NCI-H82 treated with DMSO at 0.1 percent for 48 hours (cell line): ENCODE measurements around the gene RASGRF1.
A peak's percentile ranks its signal among the peaks of the same experiment; 100 is the strongest.
"Not testable (repeated sequence)": the region's sequence is repeated elsewhere in the genome, so short reads cannot be mapped to it uniquely, and the experiment has no call there.

Source experiments
- DNase-seq: peaks from one replicate; lab custom pipeline; 2025; ENCODE audit not compliant: unreplicated experiment; lab: John Stamatoyannopoulos, UW

The RASGRF1 gene

DNA sequence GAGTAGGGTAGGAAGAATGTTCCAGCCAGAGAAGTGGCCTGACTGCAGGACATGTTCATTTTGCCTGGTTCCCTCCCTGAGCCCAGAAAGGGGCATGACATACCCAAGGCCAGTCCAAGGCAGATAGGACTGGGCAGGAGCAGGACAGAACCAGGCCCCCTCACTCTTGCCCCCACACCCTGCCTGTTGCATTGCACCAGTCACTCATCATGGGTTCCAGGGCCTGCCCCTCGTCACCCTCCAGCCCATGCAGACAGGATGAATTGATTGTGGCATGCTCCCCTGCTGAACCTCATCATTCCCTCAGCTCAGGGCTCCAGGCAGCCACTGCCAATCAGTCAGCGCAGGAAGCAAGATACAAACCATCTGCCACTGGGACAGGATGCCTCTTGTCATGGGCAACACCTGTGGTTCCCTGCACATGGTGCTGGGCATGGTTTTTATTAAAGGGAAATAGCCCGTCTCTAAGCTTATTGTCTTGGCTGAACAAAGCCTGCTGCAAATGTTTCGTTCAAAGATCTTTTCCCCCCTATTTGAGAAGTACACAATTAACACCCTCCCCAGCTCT, 48.9 kb downstream of the RASGRF1 start:
- DNase-seq: no peak

DNA sequence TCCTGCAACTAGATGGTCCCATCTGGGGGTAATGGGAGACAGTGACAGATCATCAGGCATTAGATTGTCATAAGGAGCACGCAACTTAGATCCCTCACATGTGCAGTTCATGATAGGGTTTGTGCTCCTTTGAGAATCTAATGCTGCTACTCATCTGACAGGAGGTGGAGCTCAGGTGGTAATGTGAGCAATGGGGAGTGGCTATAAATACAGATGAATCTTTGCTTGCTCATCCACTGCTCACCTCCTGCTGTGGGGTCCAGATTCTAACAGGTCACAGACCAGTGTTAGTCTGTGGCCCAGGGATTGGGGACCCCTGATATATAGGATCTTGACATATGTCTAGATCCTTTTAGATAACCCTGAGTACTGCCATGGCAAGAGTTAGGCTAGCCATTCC, 52.7 kb downstream of the RASGRF1 start:
- DNase-seq: no peak

DNA sequence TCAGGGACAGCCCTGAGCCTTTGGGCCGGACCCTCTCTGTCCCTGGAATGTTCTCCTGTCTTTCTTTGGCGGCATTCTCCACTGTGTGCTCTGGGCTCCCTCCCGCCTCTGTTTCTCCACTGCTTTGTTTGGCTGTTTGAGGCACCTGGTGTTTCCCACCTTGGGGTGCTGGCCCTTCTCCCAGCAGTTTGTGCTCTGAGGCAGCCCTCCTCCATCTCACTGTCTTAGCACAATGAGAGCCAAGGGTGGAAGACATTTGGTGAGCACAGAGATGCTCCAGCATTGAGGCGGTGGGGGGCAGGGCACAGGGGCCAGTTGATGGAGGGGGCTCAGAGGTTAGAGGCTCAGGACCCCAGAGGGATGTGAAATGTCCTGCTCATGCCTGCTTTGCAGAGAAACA, 54.3 kb downstream of the RASGRF1 start:
- DNase-seq: no peak

DNA sequence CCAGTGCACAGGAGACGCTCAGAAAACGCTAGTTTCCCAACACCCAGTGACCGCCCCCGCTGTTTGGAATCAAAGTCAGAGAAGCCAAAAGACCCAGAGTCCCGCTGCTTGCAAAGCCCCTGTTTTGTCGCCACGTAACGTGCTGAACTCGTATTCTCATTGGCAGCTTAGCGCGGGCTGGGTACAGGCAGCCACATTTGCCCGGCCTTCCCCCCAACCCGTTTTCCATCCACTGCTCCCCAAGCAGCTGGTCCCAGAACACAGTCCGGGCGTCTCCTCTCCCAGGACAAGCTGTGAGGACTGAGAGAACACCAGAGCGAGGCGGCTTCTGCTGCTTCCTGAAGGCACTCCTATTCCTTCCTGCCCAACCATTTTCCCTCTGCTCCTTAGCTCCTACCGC, 54.8 kb downstream of the RASGRF1 start:
- DNase-seq: no peak

DNA sequence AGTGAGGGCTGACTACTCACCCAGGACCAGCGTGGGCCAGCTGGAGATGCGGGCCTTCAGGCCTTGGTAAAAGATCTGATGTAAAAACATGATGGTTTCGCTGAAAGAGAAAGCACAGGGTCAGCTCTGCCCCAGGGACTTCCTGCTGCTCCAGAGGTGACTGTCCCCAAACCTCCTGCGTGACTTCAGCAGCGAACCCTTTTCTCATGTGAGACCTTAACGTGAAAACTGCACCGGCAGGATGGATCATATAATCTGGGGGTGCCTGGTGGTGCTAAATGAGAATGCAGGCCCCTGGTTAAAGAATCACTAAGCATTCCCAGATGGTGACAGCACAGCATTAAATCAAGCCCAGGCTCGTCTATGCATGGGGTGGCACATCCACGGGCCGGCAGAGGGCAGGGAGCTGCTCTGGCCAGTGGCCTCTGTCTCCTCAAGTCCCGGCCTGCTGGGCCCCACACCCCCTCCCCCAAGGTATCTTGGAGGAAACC, 55.4 kb downstream of the RASGRF1 start:
- DNase-seq: no peak

DNA sequence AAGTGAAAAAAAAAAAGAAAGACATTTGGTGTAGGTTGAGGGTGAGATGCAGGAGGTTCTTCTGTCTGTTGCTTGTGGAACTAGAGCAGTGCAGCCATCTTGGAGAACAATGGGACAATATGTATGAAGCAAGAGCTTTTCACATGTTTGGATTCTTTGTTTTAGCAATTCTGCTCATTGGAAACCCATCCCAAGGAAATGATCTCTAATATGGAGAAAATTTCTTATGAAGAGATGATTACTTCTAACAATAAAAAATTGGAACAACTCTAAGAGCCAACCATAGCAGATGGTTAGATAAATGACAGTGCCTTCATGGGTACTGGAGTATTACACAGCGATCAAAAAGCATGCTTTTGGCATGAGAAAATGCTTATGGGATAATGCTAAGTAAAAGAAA, 56.3 kb downstream of the RASGRF1 start:
- no peak for DNase-seq

DNA sequence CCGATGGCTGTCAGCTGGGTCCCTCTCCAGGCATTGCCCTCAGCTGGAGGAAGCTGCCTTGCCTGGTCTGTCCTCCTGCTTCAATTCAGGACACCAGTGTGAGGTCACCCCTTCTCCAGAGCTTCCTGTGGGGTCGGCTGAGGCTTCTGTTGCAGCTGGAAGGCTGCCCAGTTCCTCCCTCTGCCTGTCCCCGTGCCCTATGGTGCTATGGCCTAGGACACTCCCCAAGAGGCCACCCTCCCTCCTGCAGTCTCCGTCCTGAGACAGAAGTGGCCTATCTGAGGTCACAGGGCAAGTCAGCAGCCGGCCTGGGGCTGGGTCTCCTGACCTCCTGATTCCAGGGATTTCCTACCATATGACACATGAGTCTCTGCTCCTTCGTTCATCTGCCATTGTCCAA, 57.9 kb downstream of the RASGRF1 start:
- DNase-seq: no peak

DNA sequence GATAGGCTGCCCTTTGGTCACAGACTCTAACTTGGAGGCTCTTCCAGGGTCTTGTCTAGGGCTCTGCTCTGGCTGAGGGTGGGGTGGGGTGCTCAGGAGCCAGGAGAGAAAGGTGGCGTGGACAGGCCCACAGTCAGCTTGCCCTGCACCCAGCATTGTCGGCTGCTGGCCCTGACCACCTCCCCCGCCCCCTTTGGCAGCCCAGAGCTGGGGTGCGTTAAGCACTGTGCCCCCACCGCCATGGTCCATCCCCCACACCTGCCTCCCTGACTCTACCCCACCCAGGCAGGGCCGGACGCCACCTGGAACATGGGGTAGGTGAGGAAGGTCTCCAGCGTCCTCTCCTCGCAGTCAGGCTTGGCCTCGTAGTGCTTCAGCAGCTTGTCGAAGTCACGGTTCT, 58.8 kb downstream of the RASGRF1 start:
- DNase-seq: no peak

DNA sequence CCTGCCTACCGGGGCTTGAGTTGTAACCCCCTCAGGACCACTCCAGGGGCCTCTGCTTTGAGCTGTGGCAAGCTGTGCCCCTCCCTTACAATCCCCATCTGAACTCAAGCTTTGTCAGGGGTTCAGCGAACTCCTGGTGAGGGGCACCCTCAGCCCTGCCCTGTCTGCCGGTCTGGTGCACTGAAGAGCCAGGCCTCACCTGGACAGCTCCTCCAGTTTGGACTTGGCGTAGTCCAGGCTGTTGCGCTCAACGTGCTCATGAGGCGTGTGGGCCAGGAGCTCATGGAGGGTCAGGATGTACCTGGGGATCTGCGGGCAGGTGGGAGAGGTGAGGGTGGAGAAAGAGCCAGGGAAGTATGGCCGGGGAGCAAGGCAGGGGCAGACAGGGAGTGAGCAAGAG, 59.4 kb downstream of the RASGRF1 start:
- no peak for DNase-seq

DNA sequence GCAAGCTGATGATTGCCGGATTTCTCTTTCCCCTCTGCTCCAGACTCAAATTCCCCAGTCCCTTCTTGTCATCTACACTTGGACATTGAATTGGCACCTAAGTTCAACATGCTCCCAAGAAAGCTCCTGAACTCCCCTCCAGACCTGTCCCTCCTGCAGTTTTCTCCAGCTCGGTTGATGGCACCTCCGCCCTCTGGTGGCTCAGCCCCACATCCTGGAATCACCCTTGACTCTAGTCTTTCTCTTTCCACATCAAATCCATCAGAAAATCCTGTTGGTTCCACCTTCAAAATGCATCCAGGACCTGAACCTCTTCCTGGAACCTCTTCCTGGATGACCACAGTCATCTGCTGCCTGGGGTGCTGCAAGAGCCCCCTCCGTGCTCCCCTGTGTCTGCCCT, 60.1 kb downstream of the RASGRF1 start:
- no peak for DNase-seq

DNA sequence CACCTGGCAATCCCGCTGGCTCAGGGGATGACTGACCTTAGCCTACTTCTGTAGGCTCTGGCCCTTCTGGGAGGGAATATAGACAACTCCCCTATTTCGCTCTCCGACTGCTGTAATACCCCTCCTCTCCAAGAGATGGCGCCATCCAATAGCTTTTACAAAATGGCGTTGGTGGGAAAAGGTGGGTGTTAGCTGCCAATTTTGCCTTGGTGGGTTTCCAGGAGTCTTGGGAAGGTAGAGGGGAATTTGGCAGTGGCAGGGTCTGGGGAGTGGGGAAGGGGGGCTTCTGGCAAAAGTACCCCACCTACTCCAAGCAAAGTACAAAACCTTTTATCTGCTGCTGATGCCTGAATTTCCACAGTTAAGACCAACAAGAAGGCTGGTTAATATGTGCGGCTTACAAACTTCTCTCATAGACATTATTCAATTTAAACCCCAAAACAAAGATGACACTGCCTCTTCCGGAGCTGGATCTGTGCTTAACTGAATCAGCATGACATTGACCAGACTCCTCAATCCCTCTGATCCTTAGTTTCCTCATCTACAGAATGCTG, 62.1 kb downstream of the RASGRF1 start:
- peak; percentile 12 for DNase-seq

DNA sequence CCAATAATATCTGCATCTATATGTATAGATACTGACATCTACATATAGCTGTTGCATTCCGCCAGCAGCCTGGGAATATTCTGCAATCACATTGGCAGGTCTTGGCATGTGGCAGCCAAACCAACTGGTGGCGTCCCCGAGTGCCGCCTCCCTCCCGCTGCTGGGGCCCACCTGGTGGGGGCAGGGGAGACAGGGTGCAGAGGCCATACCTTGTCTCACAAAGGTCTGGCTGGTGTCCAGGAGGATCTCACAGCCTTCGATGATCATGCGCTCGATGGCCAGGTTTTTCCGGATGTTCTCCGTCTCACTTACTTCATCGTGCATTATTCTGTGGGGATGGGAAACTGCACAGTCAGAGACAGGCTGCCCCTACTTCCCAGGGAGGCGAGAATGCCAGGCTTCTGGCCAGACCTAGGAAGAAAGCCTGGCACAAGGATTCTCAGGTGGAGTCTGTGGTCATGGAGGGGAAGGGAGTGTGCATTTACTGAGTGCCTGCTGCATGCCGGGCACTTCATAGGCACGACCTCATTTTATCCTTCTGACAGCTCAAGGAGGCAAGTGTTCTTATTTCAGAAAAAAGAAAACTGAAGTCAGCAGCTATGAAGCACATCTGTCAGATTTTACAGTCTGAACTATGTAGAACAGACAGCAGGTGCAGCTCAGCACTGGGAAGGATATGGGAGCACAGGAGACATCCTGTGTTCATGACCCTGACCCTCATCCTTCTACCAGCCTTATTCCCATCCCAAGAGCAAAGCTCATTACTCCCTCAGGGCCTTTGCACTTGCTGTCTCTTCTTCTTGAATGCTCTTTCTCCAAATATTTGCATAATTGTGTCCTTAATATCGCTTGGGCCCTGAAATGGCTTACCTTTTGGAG, 62.8 kb downstream of the RASGRF1 start:
- no peak for DNase-seq

DNA sequence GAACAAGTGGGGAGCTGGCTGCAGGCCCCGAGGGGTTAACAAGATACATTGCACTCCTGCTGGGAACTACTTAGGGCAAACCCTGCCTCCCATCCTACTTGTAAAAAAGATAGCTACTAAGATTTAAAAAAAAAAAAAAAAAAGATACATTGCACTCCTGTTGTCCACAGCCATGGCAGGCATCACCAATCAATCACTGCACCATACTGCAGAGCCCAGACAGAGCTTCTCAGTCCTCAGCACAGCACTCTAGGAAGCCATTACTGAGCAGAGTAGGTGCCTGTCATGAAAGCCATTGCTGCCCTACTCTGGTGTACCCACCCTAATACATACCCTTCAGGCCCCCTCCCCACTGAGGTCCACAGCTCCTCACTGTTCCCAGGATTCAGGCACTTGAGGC, 64.8 kb downstream of the RASGRF1 start:
- DNase-seq: no peak

DNA sequence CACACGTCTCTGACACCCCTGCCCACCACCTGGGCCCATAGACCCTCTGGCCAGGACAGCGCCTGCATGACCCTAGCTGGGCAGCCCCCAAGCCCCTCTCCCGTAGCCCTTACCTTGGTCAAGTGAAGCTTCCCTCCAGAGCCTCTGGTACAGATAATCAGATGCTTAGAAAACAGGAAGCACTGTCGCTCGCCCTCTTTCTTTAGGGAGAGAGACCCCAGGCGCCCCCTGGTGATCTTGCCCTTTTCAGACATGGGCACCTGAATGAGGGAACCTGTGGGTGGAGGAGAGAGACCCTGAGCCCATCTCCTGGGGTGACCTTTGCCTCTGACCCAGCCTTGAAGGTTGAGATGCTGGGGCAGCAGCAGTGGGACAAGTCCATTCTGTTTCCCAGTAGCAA, 65.4 kb downstream of the RASGRF1 start:
- DNase-seq: peak; percentile 4

DNA sequence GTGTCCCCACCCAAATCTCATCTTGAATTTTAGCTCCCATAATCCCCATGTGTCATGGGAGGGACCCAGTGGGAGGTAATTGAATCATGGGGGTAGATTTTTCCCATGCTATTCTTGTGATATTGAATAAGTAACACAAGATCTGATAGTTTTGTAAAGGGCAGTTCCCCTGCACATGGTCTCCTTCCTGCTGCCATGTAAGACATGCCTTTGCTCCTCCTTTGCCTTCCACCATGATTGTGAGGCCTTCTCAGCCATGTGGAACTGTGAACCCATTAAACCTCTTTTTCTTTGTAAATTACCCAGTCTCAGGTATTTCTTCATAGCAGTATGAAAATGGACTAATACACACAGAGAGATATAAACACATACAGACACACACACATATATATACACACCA, 66.1 kb downstream of the RASGRF1 start:
- DNase-seq: not testable (repeated sequence)

DNA sequence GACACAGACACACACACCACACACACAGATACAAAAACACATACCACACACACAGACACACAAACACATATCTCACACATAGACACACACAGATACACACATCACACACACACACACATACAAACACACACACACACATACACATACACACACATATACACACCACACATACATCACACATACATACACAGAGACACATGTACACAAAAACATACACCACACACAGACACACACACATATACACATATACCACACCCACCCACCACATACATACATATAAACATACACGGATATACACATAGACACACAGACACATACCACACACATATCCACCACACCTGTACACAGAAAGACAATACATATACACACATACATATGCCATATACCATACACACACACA, 66.7 kb downstream of the RASGRF1 start:
- no peak for DNase-seq

DNA sequence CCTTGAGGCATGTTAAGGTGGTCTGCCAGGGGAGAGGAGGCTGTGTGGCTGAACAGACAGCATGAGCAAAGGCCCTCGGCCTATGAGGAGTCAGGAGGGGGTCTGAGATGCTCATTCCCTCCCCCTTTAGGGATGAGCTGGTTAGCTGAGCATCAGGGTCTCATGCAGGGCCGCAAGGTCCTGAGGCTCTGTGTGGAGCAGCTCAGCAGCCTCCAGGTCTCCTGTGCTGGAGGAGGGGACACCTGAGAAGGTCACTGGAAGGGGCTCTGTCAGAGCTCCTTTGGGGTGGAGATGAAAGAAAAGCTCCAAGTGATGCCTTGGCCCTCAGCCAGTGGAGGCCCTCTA, 67.1 kb downstream of the RASGRF1 start:
- DNase-seq: no peak

DNA sequence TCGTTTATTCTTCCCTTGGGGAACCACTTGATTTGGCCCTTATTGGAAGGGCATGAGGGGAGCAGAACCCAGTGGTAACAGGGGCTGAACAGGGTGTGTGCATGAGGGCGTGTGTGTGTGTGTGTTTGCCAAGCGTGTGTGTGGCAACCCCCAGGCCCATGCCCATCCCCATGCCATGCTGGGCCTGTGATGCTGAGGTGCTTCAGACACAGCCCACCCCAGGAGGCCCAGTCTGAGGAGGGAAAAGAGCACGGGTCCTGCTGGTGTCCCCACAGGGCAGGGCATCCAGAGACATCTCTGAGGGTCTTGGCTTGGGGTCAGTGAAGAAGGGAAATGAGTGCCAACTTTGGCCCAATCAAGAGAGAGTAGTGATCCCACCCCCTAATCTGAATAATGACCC, 71.6 kb downstream of the RASGRF1 start:
- no peak for DNase-seq

DNA sequence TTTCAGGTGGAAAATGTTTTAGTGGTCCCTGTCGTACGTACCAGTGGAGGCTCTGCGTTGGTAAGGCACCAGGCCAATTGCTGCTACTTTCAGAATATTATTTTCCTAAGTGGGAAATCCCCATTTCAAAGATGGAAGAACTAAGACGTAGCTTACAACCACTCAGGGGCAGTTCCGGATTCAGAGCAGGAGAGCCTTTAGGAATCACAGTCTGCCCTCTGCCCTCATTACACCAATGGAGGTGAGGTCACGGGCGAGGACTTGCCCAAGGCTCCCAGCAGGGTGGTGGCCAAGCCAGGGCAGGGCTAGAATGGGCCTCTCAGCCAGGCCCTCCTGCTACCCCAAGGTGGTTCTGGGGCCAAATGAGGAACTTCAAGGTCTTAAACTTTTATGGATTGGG, 72.6 kb downstream of the RASGRF1 start:
- no peak for DNase-seq

DNA sequence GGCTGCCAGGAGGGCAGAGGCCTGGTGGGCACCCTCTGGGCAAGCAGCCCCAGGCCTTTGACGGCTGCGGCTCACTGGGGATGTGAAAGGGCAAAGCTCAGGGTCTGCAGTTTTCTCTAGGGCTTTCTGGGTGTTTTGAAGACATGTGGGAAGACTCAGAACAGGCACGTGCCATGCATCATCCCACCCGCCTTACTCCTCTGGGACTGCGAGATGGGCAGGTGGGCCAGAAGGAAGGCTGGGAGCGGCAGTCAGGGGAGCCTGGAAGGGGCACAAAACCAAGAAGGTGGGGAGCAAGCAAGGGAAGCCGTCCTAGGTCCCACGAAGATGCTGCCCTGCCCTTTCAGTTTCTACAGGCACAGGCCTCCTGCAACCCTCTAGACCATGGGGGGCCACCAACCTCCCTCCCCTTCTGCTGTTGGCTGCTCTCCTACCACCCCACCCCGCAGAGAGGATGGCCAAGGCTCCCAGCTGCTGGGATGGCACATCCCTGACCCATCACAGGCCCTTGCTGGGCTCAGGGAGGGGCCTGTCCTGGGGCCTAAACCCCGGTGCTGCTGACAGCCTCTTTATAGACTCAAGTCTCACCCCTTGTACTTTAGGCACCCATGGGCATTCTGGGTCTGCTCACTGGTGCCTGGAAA, 73.9 kb downstream of the RASGRF1 start:
- DNase-seq: no peak

DNA sequence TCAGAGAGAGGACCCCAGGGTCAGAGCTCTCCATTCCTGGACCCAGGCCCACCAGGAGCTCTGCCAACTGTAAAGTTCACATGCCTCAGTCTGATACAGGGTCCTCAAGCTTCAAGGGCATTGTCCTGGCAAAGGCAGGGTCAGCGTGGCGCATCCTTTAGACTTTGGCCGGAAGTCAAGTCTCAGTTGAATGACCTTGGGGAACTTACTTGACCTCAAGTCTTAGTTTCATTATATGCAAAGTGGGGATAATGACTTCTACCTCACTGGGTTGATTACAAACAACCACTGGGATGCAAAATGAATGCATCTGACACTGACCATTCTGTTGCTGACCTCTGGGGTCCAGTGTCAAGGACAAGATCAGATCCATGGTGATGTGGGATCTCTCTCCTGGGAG, 75.2 kb downstream of the RASGRF1 start:
- no peak for DNase-seq

DNA sequence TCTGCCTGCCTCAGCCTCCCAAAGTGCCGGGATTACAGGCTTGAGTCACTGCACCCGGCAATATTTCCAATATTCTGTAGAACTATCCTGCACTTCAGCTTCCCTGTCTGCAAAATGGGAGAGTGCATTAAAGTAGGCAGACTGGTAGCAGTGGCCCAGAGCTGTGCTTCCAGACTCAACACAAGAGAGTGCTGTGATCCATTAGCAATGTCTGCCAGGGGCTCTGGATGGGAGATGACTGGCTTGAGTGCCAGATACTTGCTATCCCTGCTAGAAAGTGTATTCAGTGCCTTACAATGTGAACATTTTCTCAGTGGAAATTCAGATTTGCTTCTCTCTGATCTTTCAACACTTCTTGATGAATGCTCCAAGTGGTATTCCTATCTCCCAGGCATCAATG, 80.3 kb downstream of the RASGRF1 start:
- DNase-seq: no peak
